Measurements from ENCODE around the gene ACR.

ACR gene

GRCh38 chr22:50717709-50718351 lies 20.2 kb upstream of the ACR start:
- no peak for DNase-seq

- no peak for DNase-seq
Measured at GRCh38 chr22:50718352-50718709, 19.7 kb upstream of the ACR start.

- DNase-seq: no peak
Measured at GRCh38 chr22:50719814-50720300, 18.1 kb upstream of the ACR start.

GRCh38 chr22:50720301-50721256 lies 17.4 kb upstream of the ACR start:
- no peak for DNase-seq

GRCh38 chr22:50721257-50721844 lies 16.7 kb upstream of the ACR start:
- DNase-seq: no peak

- no peak for DNase-seq
Measured at GRCh38 chr22:50722048-50722701, 15.8 kb upstream of the ACR start.

- no peak for DNase-seq
Measured at GRCh38 chr22:50722716-50723428, 15.1 kb upstream of the ACR start.

GRCh38 chr22:50723991-50724390 lies 14.0 kb upstream of the ACR start:
- no peak for DNase-seq

- DNase-seq: no peak
Measured at GRCh38 chr22:50724616-50725015, 13.4 kb upstream of the ACR start.

- DNase-seq: no peak
Measured at GRCh38 chr22:50725597-50725996, 12.4 kb upstream of the ACR start.

GRCh38 chr22:50726643-50727340 lies 11.2 kb upstream of the ACR start:
- no peak for DNase-seq

- no peak for DNase-seq
Measured at GRCh38 chr22:50727678-50728522, 10.1 kb upstream of the ACR start.

- DNase-seq: no peak
Measured at GRCh38 chr22:50728523-50728931, 9.5 kb upstream of the ACR start.

GRCh38 chr22:50729391-50730012 lies 8.5 kb upstream of the ACR start:
- DNase-seq: no peak

GRCh38 chr22:50730013-50730891 lies 7.8 kb upstream of the ACR start:
- no peak for DNase-seq

- no peak for DNase-seq
Measured at GRCh38 chr22:50730941-50731661, 6.9 kb upstream of the ACR start.

GRCh38 chr22:50731811-50732624 lies 6.0 kb upstream of the ACR start:
- no peak for DNase-seq

- DNase-seq: no peak
Measured at GRCh38 chr22:50732681-50733080, 5.3 kb upstream of the ACR start.

Measured in right hindlimb (tissue), 1 donor.